ENCODE results near the gene AOAH.

DNA sequence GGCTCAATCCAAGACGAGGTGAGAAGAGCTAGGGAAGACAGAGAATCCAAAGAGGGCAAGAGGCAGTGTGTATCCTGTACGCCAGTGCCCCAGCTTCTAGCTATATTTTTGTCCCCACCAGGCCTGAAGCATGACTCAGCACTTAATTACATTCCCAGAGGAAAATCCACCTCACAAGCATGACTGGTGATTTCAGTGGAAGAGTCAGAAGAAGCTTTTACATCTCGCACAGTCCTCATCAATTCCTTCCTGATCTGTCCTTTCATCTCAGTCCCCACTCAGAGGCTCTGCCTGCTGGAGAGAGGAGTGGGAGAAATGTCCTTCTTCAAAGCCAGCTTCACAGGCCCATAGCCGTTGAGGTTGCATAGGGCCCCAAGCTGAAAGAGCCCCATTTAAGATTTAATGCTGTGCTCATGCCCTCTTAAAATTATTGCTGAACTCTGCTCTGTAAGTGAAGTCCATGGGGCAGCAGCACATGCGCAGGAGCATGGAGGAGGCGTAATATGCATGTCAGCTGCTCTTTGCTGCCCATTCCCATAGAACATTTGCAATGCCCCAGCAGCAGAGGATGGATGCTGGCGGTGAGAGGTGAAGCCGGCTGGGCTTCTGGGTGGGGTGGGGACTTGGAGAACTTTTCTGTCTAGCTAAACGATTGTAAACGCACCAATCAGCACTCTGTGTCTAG lies 39.0 kb upstream of the AOAH start:
- TF ChIP-seq, protein P1, sequence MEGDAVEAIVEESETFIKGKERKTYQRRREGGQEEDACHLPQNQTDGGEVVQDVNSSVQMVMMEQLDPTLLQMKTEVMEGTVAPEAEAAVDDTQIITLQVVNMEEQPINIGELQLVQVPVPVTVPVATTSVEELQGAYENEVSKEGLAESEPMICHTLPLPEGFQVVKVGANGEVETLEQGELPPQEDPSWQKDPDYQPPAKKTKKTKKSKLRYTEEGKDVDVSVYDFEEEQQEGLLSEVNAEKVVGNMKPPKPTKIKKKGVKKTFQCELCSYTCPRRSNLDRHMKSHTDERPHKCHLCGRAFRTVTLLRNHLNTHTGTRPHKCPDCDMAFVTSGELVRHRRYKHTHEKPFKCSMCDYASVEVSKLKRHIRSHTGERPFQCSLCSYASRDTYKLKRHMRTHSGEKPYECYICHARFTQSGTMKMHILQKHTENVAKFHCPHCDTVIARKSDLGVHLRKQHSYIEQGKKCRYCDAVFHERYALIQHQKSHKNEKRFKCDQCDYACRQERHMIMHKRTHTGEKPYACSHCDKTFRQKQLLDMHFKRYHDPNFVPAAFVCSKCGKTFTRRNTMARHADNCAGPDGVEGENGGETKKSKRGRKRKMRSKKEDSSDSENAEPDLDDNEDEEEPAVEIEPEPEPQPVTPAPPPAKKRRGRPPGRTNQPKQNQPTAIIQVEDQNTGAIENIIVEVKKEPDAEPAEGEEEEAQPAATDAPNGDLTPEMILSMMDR (IDR thresholded peaks at IDR 0.05; ENCODE audit: low read length), result no peak
- no peak for TF ChIP-seq EZH2 (optimal IDR thresholded peaks at IDR 0.05; ENCODE audit: low read depth, low read length)
